ENCODE data around the gene SORBS1. TPM values are rescaled to one million over a fixed set of nuclear protein-coding genes. Genes with fewer than 3 reads are reported as not detected.

Gene SORBS1
- total and polyA plus RNA-seq, 2 experiments from 2014 or later: 0.65 to 1.2 TPM

GRCh38 chr10:95356190-95356955 lies 204.8 kb downstream of the SORBS1 start:
- WGBS, 2 experiments (ENCODE audit: low coverage in 1 of 2, low lambda C conversion rate in 2 of 2, missing lambda C conversion rate in 2 of 2): 85 to 87% methylated on average over 23 of the region's 23 CpGs
- Histone ChIP-seq H3K9ac (no peak overlapping the region), H4K20me1 (ENCODE audit: insufficient read depth) (no peaks in the 10 kb centered on the region), H3K79me2 (ENCODE audit: insufficient read depth) (no peaks in the 10 kb centered on the region), H3K9me2 (ENCODE audit: insufficient read depth) (no peaks in the 10 kb centered on the region), H3F3A (ENCODE audit: insufficient read depth) (no peaks in the 10 kb centered on the region), H3K27ac (no peak overlapping the region), H3K9me3 (ENCODE audit: low read depth) (no peaks in the 10 kb centered on the region), H2AFZ (no peak overlapping the region), H3K36me3 (ENCODE audit: low read depth) (no peaks in the 10 kb centered on the region), H3K4me3 (no peak overlapping the region), H3K4me2 (ENCODE audit: unreplicated experiment) (no peak overlapping the region), H3K27me3 (replicated peaks; ENCODE audit: insufficient read depth) (no peaks in the 10 kb centered on the region), H3K4me1 (ENCODE audit: insufficient read depth) (no peaks in the 10 kb centered on the region)
- DNase-seq: no peak
- in situ Hi-C loops (cut with MboI): no loop called here
- TF ChIP-seq EZH2phosphoT487 (IDR thresholded peaks at IDR 0.05; ENCODE audit: insufficient read depth, low read depth): no peak
- no peak for TF ChIP-seq EZH2 (IDR thresholded peaks at IDR 0.05; ENCODE audit: insufficient read depth, poor library complexity, severe bottlenecking)

GRCh38 chr10:95355301-95355700 lies 205.9 kb downstream of the SORBS1 start:
- TF ChIP-seq EZH2phosphoT487 (IDR thresholded peaks at IDR 0.05; ENCODE audit: insufficient read depth, low read depth) (no peak), EZH2 (IDR thresholded peaks at IDR 0.05; ENCODE audit: insufficient read depth, poor library complexity, severe bottlenecking) (no peak)
- no peaks in the 10 kb centered on the region; the same call in 1 of the 2 replicates for H3K4me1 ChIP-seq (ENCODE audit: insufficient read depth)
- in situ Hi-C loops (cut with MboI): no loop called here
- no peaks in the 10 kb centered on the region for H3K79me2 ChIP-seq (ENCODE audit: insufficient read depth)
- WGBS, 2 experiments (ENCODE audit: low coverage in 1 of 2, low lambda C conversion rate in 2 of 2, missing lambda C conversion rate in 2 of 2): 80 to 84% methylated on average over 6 to 7 of the region's 7 CpGs
- no peaks in the 10 kb centered on the region for H4K20me1 ChIP-seq (ENCODE audit: insufficient read depth)
- no peak overlapping the region for H3K9ac ChIP-seq
- no peaks in the 10 kb centered on the region for H3K27me3 ChIP-seq (replicated peaks; ENCODE audit: insufficient read depth)
- no peak overlapping the region for H2AFZ ChIP-seq
- H3K4me3 ChIP-seq: no peak overlapping the region
- no peaks in the 10 kb centered on the region for H3K9me3 ChIP-seq (ENCODE audit: low read depth)
- no peaks in the 10 kb centered on the region for H3K36me3 ChIP-seq (ENCODE audit: low read depth)
- no peak for DNase-seq
- H3K4me2 ChIP-seq (ENCODE audit: unreplicated experiment): no peak overlapping the region
- H3K27ac ChIP-seq: no peak overlapping the region
- no peaks in the 10 kb centered on the region for H3K9me2 ChIP-seq (ENCODE audit: insufficient read depth)
- no peaks in the 10 kb centered on the region for H3F3A ChIP-seq (ENCODE audit: insufficient read depth)

- no peak for DNase-seq
- Histone ChIP-seq H3K9ac (no peak overlapping the region), H3K4me1 (ENCODE audit: insufficient read depth) (no peaks in the 10 kb centered on the region; the same call in 1 of the 2 replicates), H3K4me2 (ENCODE audit: unreplicated experiment) (no peak overlapping the region), H3K36me3 (ENCODE audit: low read depth) (no peaks in the 10 kb centered on the region), H4K20me1 (ENCODE audit: insufficient read depth) (no peaks in the 10 kb centered on the region), H3K9me3 (ENCODE audit: low read depth) (no peaks in the 10 kb centered on the region), H3F3A (ENCODE audit: insufficient read depth) (no peaks in the 10 kb centered on the region), H3K79me2 (ENCODE audit: insufficient read depth) (no peaks in the 10 kb centered on the region), H3K4me3 (no peak overlapping the region), H3K27ac (no peak overlapping the region), H3K9me2 (ENCODE audit: insufficient read depth) (no peaks in the 10 kb centered on the region), H2AFZ (no peak overlapping the region), H3K27me3 (replicated peaks; ENCODE audit: insufficient read depth) (no peaks in the 10 kb centered on the region)
- in situ Hi-C loops (cut with MboI): no loop called here
- no peak for TF ChIP-seq EZH2 (IDR thresholded peaks at IDR 0.05; ENCODE audit: insufficient read depth, poor library complexity, severe bottlenecking)
- no peak for TF ChIP-seq EZH2phosphoT487 (IDR thresholded peaks at IDR 0.05; ENCODE audit: insufficient read depth, low read depth)
These were observed 207.1 kb downstream of the SORBS1 start for GRCh38 chr10:95354110-95354509.

- DNase-seq: no peak
- in situ Hi-C loops (cut with MboI): no loop called here
- no peaks in the 10 kb centered on the region for H3K9me3 ChIP-seq (ENCODE audit: low read depth)
These were observed 208.0 kb downstream of the SORBS1 start for GRCh38 chr10:95353123-95353522.

More at GRCh38 chr10:95353123-95353522, 208.0 kb downstream of the SORBS1 start:
- H3F3A ChIP-seq (ENCODE audit: insufficient read depth): no peaks in the 10 kb centered on the region
- 0 out of 2 replicates have a peak, but pooled peaks cover 4% of the 10 kb centered on the region for H3K27me3 ChIP-seq (replicated peaks; ENCODE audit: insufficient read depth)
- no peak overlapping the region for H3K4me3 ChIP-seq
- no peaks in the 10 kb centered on the region for H3K9me2 ChIP-seq (ENCODE audit: insufficient read depth)
- no peak overlapping the region for H3K4me2 ChIP-seq (ENCODE audit: unreplicated experiment)
- no peaks in the 10 kb centered on the region for H4K20me1 ChIP-seq (ENCODE audit: insufficient read depth)
- no peak for TF ChIP-seq EZH2phosphoT487 (IDR thresholded peaks at IDR 0.05; ENCODE audit: insufficient read depth, low read depth)
- no peak for TF ChIP-seq EZH2 (IDR thresholded peaks at IDR 0.05; ENCODE audit: insufficient read depth, poor library complexity, severe bottlenecking)
- H3K27ac ChIP-seq: no peak overlapping the region
- H2AFZ ChIP-seq: no peak overlapping the region
- H3K36me3 ChIP-seq (ENCODE audit: low read depth): no peaks in the 10 kb centered on the region
- no peak overlapping the region for H3K9ac ChIP-seq
- H3K79me2 ChIP-seq (ENCODE audit: insufficient read depth): no peaks in the 10 kb centered on the region
- H3K4me1 ChIP-seq (ENCODE audit: insufficient read depth): no peaks in the 10 kb centered on the region; the same call in 1 of the 2 replicates

Data from GM23248 (cell line).